Loucy (cell line): Measurements from ENCODE around the gene TXN2.

ENCODE experiments used
- H2AFZ ChIP-seq: fragments of 200-600 bp; sonication (generic); 2 replicates; pipeline ENCODE4 v1.6.0; 2016; ENCODE audit warnings: antibody characterized with exemption, mild to moderate bottlenecking, low read length, moderate library complexity
- H3F3A ChIP-seq: fragments of 200-600 bp; 2 replicates; pipeline ENCODE4 v1.6.0; 2016; ENCODE audit warnings: antibody characterized with exemption, low read depth, mild to moderate bottlenecking
- H3K27me3 ChIP-seq: fragments of 200-600 bp; sonication (generic); 2 replicates; pipeline ENCODE4 v1.6.1; 2014; ENCODE audit warnings: low read length, mild to moderate bottlenecking; ENCODE audit not compliant: insufficient read depth, poor library complexity, severe bottlenecking
- H3K36me3 ChIP-seq: fragments of 200-600 bp; sonication (generic); 2 replicates; pipeline ENCODE4 v1.6.1; 2016; ENCODE audit warnings: low read length; ENCODE audit not compliant: insufficient read depth
- H3K4me1 ChIP-seq: fragments of 200-600 bp; sonication (generic); 2 replicates; pipeline ENCODE4 v1.5.1; 2014; ENCODE audit warnings: low read length, mild to moderate bottlenecking; ENCODE audit not compliant: insufficient read depth, poor library complexity, severe bottlenecking
- H3K4me2 ChIP-seq: fragments of 200-600 bp; sonication (generic); 2 replicates; pipeline ENCODE4 v1.6.0; 2014; ENCODE audit warnings: antibody characterized with exemption, low read length, low read depth, mild to moderate bottlenecking; ENCODE audit not compliant: poor library complexity, severe bottlenecking
- H3K4me3 ChIP-seq: fragments of 200-600 bp; sonication (generic); 2 replicates; pipeline ENCODE4 v1.5.1; 2014; ENCODE audit warnings: low read length, mild to moderate bottlenecking, mixed read lengths; ENCODE audit not compliant: poor library complexity, severe bottlenecking
- H3K79me2 ChIP-seq: fragments of 200-600 bp; sonication (generic); 2 replicates; pipeline ENCODE4 v1.6.1; 2014; ENCODE audit warnings: low read length; ENCODE audit not compliant: insufficient read depth
- H3K9ac ChIP-seq: fragments of 200-600 bp; sonication (generic); 2 replicates; pipeline ENCODE4 v1.6.0; 2014; ENCODE audit warnings: mild to moderate bottlenecking, low read depth, low read length, moderate library complexity; ENCODE audit not compliant: poor library complexity, severe bottlenecking
- H3K9me2 ChIP-seq: fragments of 200-600 bp; sonication (generic); replicated peaks from 2 replicates; pipeline ENCODE4 v1.6.1; 2016; ENCODE audit warnings: low read depth, low read length, mixed read lengths
- H3K9me3 ChIP-seq: fragments of 200-600 bp; sonication (generic); 2 replicates; pipeline ENCODE4 v1.6.1; 2014; ENCODE audit warnings: mild to moderate bottlenecking, antibody characterized with exemption, low read length, low read depth; ENCODE audit not compliant: insufficient read depth
- H4K20me1 ChIP-seq: fragments of 200-600 bp; sonication (generic); 2 replicates; pipeline ENCODE4 v1.6.0; 2014; ENCODE audit warnings: antibody characterized with exemption, low read length, mild to moderate bottlenecking; ENCODE audit not compliant: insufficient read depth, poor library complexity, severe bottlenecking
- CTCF ChIP-seq: fragments of 200-600 bp; sonication (generic); conservative IDR thresholded peaks from 2 replicates; pipeline ENCODE4 v1.5.1; 2014; ENCODE audit warnings: mild to moderate bottlenecking, antibody characterized with exemption, low read length
- EZH2phosphoT487 ChIP-seq: fragments of 200-600 bp; IDR thresholded peaks from 2 replicates; pipeline ENCODE4 v1.6.1; 2018; ENCODE audit warnings: antibody characterized with exemption, mild to moderate bottlenecking, moderate library complexity, borderline replicate concordance

The TXN2 gene

DNA sequence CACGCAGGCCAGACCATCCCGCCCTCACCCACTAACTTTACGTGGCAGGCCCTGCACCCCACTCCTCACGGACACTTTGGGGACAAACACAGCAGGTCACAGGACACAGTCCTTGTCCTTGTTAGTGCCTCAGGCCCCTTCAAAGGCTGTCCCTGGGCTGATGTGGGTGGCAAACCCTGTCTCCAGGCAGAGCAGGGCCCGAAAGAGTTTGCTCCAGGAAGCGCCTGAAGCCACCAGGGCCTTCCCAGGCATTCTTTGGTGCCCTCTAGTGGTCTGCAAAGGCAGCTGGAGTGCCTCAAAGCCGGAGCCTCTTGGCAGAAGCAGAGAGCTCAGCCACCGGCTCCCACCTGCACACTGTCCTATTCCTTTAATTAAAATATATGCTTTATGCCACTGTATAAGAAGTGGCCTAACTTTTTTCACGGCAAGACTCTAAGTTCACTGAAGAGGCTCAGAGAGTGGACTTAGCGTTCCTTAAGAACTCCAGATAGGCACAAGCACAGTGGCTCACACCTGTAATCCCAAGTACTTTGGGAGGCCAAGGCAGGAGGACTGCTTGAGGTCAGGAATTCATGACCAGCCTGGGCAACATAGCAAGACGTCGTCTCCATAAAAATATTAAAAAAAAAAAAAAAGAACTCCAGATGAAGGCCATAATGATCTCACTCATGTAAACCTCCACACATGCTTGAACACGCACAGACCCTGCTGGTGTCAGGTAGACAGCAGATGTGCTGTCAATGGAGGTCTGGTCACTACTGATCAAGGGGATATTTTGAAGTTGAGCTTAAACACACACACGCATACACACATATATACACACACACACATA lies 11.1 kb downstream of the TXN2 start:
- Histone ChIP-seq H3K27me3 (no peaks in the 10 kb centered on the region), H3F3A (no peaks in the 10 kb centered on the region), H3K4me1 (peaks cover 40% of the 10 kb centered on the region), H3K4me3 (no peak overlapping the region), H3K36me3 (peaks cover 10% of the 10 kb centered on the region; the same call in 1 of the 2 replicates), H4K20me1 (no peaks in the 10 kb centered on the region), H3K9ac (peak overlapping the region; percentile 47), H3K9me3 (no peaks in the 10 kb centered on the region), H2AFZ (no peak overlapping the region), H3K4me2 (peak overlapping the region; percentile 13), H3K79me2 (peaks cover 6% of the 10 kb centered on the region), H3K9me2 (no peaks in the 10 kb centered on the region)
- TF ChIP-seq EZH2phosphoT487 = no peak
- TF ChIP-seq CTCF = peak; percentile 95

DNA sequence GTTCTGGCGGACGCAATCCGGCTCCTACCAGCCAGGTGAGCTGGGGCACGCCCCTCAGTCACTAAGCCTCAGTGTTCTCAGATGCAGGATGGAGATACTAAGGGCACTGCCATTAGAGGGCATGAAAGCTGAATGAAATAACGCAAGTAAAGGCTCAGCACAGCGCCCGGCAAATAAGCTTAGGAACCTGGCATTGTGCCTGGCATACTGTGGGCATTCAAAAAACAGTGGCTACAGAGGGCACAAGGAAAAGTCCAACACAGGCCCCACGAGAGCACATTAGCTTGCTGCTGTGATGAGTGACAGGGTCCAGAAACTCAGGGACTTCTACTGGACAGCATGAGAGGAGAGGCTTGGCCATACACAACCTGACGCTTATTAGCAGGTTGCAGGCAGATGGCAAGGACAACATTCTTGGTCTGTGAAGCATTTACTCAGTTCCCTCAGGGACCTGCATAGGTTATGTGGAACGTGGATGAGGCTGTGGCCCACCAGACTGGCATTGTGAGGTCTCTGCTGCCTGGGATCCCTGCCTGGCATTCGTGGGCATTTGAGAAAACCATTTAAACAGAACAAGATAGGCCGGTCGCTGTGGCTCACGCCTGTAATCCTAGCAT lies 12.2 kb downstream of the TXN2 start:
- H3K27me3 ChIP-seq = no peaks in the 10 kb centered on the region
- H2AFZ ChIP-seq = no peak overlapping the region
- no peaks in the 10 kb centered on the region for H4K20me1 ChIP-seq
- no peaks in the 10 kb centered on the region for H3F3A ChIP-seq
- peaks cover 9% of the 10 kb centered on the region; the same call in 1 of the 2 replicates for H3K36me3 ChIP-seq
- peaks cover 6% of the 10 kb centered on the region for H3K79me2 ChIP-seq
- no peak overlapping the region for H3K4me2 ChIP-seq
- no peaks in the 10 kb centered on the region for H3K9me2 ChIP-seq
- H3K9ac ChIP-seq = peak overlapping the region; percentile 47
- TF ChIP-seq EZH2phosphoT487 (no peak), CTCF (no peak)
- no peak overlapping the region for H3K4me3 ChIP-seq
- H3K4me1 ChIP-seq = peaks cover 40% of the 10 kb centered on the region
- no peaks in the 10 kb centered on the region for H3K9me3 ChIP-seq

DNA sequence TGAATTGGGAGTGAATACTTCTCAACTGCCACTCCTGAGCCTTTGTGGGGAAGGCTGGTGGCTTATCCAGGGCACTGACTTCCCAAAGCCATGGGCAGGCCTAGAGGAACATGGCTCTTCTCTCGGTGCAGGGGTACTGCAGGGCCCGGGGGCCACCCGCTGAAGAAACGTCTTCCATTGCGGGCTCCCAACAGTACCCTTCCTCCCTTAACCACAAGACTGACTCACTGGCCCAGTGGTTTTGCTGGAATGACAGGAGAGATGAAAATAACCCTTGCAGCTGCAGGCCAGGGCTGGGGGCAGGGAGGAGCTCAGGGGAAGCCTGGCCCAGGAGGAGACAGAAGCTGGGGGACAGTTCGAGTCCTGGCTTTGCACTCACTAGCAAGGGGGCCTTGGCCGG lies 13.5 kb downstream of the TXN2 start:
- Histone ChIP-seq H3K9me2 (no peaks in the 10 kb centered on the region), H3K9me3 (no peaks in the 10 kb centered on the region), H3K79me2 (peaks cover 6% of the 10 kb centered on the region), H3K4me1 (peaks cover 40% of the 10 kb centered on the region), H3F3A (no peaks in the 10 kb centered on the region), H4K20me1 (no peaks in the 10 kb centered on the region), H3K4me3 (peak overlapping the region; percentile 50), H3K9ac (peak overlapping the region; percentile 69), H3K4me2 (peak overlapping the region; percentile 76), H2AFZ (no peak overlapping the region), H3K36me3 (no peaks in the 10 kb centered on the region; the same call in 1 of the 2 replicates), H3K27me3 (no peaks in the 10 kb centered on the region)
- TF ChIP-seq CTCF (no peak), EZH2phosphoT487 (no peak)
